Islet of Langerhans (tissue), 1 donor: Measurements from ENCODE around the gene TGM2.

ENCODE experiments used
- FAIRE-seq: peaks from one replicate; lab custom pipeline; 2011; peaks lifted over from hg19 to GRCh38; lab: Jason Lieb, UNC

TGM2 gene

GRCh38 chr20:38199501-38200390 lies 34.7 kb upstream of the TGM2 start:
- no peak for FAIRE-seq

GRCh38 chr20:38198238-38198861 lies 33.3 kb upstream of the TGM2 start:
- no peak for FAIRE-seq

GRCh38 chr20:38197619-38198018 lies 32.5 kb upstream of the TGM2 start:
- FAIRE-seq: no peak

GRCh38 chr20:38197217-38197616 lies 32.1 kb upstream of the TGM2 start:
- FAIRE-seq: no peak

- no peak for FAIRE-seq
These were observed 31.5 kb upstream of the TGM2 start for GRCh38 chr20:38196592-38196991.

DNA sequence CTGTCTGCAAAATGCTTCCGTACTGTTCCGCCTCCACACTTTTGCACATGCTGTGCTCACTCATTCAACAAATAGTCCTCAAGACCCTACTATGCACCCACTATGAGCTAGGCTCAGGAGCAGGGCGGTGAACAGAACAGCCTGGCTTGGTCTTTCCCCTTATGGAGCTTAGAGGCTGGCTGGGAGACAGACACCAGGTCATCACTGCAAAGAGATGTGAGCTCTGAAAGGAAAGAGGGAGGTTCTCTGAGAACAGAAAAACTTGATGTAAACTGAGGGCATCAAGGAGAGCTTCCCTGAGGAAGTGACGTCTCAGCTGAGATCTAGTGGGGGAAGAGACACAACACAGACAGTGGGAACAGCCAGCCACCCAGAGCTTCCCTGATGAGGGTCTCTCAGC lies 31.0 kb upstream of the TGM2 start:
- no peak for FAIRE-seq

DNA sequence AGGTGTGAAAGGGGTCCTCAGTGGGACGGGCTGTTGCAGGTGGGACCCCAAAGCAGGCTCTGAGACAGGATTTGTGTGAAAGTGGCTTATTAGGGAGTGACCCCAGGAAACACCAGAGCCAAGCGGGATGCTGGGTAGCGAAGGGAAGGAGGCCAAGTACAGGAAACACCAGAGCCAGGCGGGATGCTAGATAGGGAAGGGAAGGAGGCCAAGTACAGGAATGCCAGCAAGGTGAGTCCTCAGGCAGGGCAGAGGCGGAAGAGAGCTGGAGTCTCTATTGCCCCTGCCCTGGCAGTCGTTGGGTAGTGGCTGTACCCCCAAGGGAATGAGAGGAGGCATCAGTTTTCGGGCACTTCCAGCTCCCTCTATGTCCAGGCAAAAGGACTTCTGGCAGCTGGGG lies 30.5 kb upstream of the TGM2 start:
- no peak for FAIRE-seq

- FAIRE-seq: no peak
These were observed 30.0 kb upstream of the TGM2 start for GRCh38 chr20:38194971-38195504.

DNA sequence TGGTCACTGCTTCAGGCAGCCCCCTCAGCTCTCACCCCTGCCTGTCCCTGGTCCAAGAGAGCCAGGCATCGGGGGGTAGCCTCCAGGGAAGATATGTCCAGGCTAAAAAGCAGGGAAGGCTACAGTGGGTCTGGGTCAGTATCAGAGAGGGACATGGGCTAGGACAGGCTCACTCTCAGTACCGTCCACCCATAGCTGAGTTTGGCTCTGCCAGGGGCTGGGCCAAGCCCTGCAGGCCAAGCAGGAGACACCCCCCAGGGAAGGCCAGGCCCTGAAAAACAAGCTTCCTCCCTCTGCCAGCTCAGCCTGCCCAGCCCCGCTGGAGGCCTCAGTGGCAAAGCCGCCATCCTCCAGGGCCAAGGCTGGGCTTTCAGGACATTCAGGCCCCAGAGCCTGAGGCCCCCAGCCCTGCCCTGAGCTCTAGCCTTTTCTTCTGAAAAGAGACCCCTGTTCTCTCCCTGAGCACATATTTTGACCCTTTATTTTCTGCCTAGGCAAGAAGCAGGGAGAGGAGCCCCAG lies 28.6 kb upstream of the TGM2 start:
- no peak for FAIRE-seq

DNA sequence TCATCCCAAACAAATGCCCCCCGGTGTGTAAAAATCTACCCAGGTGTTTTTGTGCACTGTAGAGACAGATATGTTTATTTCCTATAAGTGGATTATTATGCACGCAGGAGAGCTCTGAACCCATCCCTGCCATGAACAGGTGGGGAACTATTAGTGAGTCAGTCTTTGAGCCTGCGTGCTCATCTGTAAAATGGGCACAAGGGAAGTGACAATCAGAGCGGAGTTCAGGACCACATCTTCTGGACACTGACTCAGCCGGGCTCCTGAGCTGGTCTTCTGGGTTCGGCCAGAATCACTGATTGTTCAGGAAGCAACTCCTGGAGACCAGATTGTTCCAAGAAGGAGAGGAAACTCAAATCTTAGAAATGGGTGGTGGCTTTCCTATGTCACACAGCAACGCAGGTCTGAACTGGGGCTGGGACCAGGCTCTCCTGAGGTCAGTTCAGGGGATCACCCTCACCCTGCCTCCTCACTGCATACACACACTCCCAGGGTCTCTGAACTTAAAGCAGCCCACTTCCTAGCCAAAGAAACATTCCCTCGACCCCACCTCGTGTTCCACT lies 27.3 kb upstream of the TGM2 start:
- FAIRE-seq: no peak

DNA sequence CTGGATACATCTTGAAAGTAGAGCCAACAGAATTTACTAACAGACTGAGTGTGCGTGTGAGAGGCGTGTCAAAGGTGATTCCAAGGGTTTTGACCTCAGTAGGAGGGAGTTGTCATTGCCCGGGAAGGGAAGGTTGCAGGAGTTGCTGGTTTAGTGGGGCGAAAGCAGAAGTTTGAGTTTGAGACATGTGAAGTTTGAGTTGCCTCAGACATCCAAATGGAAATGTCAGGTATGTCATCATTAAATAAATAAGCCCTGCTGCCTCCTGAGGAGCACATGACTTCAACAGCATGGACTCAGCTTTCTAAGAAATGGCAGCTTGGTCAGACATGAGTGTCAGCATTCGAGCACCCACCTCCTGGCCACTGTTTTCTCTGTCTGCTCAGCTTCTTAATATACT lies 26.6 kb upstream of the TGM2 start:
- no peak for FAIRE-seq

- FAIRE-seq: no peak
These were observed 25.9 kb upstream of the TGM2 start for GRCh38 chr20:38190936-38191371.

GRCh38 chr20:38190166-38190565 lies 25.1 kb upstream of the TGM2 start:
- FAIRE-seq: no peak

DNA sequence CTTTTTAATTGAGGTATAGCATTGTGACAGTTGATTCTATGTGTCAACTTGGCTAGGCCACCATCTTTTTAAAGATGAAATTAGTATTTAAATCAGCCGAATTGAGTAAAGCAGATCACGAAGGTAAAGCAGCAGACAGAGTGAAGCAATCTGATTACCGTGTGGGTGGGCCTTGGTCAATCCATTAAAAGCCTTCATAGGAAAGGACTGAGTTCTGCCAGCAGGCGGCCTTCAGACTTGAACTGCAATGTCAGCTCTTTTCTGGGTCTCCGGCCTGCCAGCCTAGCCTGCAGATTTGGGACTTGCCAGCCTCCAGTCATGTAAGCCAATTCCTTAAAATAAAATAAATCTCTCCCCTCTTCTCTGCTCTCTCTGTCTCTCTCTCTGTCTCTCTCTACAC lies 22.4 kb upstream of the TGM2 start:
- FAIRE-seq: no peak

- FAIRE-seq: no peak
These were observed 21.7 kb upstream of the TGM2 start for GRCh38 chr20:38186788-38187221.

- no peak for FAIRE-seq
These were observed 19.0 kb upstream of the TGM2 start for GRCh38 chr20:38184101-38184500.

- no peak for FAIRE-seq
These were observed 16.9 kb upstream of the TGM2 start for GRCh38 chr20:38181971-38182370.

DNA sequence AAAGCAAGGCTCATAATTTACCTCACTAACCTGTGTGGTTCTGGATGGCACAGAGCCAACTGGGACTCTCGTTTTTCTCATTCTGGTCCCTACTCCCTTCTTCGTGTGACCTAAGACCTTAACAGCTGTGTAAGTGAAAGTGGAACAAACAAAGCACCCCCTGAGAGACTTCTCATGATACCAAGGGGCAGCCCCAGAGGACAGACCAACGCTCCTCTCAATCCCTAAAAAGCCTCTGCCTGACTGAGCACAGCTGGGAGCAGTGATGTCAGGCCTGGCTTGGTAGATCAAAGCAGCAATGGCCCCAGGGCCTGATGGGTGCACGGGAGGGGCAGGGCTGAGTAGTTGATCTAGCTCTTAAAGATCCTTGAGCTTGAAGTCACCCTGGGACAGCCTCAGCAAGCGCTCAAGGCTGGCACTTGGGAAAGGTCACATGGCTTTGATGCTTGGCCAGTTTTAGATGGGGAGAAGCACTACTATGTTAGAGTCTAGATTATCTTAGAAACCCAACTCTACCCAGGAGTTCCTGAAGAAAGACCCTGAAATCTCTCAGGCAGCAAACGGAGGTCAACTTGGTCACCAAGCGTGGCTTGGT lies 16.2 kb upstream of the TGM2 start:
- FAIRE-seq: no peak

GRCh38 chr20:38180781-38181180 lies 15.7 kb upstream of the TGM2 start:
- no peak for FAIRE-seq

DNA sequence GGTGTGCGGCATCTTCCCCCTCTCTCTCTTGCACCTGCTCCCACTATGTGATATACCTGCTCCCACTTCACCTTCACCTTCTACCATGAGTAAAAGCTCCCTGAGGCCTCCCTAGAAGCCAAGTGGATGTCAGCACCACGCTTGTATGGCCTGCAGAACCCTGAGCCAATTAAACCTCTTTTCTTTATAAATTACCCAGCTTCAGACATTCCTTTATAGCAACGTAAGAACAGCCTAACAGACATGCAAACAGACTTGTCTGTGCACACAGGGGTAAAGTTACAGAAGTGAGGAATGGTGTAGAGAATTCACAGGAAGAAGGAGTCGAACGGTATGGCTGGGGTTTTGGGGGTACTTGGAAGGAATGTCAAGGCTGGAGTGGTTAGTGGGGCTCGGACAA lies 14.8 kb upstream of the TGM2 start:
- no peak for FAIRE-seq

- no peak for FAIRE-seq
These were observed 13.5 kb upstream of the TGM2 start for GRCh38 chr20:38178581-38178980.

GRCh38 chr20:38178065-38178491 lies 13.0 kb upstream of the TGM2 start:
- no peak for FAIRE-seq

- FAIRE-seq: no peak
These were observed 12.1 kb upstream of the TGM2 start for GRCh38 chr20:38177201-38177600.
